GM10847 (cell line): ENCODE measurements around the gene PPP3CA.

Experiments
- POLR2A ChIP-seq: IDR thresholded peaks from 2 replicates; pipeline ENCODE4 v1.6.1; 2011; ENCODE audit not compliant: insufficient read length; ENCODE audit errors: extremely low read depth

PPP3CA gene

GRCh38 chr4:101345271-101345595, 2.1 kb downstream of the PPP3CA start:
- TF ChIP-seq POLR2A: no peak

DNA sequence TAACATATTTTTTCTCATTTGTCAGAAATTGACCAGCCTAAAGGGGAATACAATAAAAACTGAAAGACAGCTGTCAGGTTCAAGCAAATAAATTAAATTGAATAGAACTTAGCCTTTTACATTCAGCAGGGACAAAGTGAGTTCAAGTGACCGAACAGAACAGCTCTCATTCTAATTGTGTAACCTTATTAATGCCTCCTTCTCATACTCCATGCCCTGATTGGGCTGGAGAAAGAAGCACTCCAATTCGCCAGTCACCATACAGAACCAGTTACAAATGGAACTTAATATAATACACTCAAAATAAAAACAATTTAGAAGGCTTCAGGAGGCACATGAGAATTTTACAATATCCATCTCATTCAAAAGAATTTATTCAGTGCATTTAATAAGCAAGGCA, 8.0 kb downstream of the PPP3CA start:
- no peak for TF ChIP-seq POLR2A

DNA sequence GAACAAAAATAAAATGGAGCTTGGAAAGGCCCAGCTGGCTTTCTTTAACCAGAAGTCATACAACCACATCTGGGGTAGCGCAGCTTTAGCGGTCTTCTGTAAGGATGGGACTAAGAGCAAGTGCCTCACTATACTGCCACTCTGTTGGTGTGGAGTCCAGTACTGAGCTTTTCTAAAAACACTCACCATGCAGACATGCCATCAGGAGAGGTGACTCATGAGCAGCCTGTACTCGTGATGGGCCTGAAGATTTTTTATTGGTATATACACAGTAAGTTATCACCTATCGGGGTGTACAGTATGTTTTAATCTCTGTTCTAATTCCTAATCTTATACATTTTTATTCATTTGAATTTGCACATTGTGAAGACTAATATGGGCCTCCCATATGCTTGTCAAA, 9.6 kb downstream of the PPP3CA start:
- TF ChIP-seq POLR2A: no peak

DNA sequence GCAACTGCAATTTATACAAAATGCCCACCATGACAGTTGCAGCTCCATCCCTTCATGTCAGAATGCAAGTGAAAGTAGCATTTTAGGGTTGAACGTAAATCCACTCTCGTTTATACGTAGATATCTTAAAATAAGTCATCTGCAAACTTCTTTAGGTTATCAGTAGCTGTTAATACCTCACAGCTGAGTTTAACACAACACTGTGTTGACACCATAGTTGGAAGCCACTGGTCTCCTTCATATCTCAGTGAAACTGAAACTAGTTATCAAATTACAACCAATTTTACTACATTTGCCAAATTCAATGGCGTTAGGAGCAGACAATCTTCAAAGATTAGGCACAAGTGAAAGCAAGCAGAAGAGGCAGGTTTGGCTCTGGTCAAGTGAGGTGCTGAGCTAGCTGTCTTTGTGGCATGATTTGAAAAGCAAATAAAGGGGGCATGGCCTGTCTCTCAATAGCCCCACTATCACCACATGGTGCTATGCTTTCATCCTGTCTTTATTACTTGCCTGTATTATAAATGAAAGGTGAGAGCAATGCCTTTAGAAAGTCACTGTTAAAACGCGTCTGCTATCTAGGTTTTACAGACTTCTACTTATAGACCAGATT, 12.3 kb downstream of the PPP3CA start:
- TF ChIP-seq POLR2A: no peak

DNA sequence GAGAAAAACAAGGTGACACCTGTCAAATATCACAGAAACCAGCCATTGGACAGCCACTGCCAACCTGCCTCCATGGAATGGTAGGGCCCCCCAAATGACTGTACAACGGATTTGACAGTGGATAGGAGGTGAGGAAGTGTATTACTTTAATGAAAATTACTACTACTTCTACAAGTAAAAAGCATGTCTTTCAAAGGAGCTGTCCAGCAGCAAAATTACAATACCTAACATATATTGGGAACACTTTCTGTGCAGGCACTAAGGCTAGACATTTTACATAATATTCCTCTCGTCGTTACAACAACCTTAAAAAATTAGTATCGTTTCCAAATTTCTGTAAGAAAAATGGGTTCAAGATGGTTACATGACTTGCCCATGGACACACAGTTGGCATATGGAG, 14.9 kb downstream of the PPP3CA start:
- no peak for TF ChIP-seq POLR2A

GRCh38 chr4:101331017-101331416, 16.3 kb downstream of the PPP3CA start:
- TF ChIP-seq POLR2A: no peak

DNA sequence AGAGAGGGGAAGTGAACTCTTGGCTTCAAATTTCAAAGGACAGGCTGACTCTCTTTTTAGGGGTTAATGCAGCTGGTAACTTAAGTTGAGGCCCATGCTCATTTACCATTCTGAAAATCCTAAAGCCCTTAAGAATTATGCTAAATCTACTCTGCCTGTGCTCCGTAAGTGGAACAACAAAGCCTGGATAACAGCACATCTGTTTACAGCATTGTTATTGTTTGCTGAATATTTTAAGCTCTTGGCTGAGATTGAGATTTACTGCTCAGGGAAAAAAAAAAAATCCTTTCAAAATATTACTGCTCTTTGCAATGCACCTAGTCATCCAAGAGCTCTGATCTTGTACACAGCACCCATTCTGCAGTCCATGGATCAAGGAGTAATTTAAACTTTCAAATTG, 17.7 kb downstream of the PPP3CA start:
- no peak for TF ChIP-seq POLR2A

DNA sequence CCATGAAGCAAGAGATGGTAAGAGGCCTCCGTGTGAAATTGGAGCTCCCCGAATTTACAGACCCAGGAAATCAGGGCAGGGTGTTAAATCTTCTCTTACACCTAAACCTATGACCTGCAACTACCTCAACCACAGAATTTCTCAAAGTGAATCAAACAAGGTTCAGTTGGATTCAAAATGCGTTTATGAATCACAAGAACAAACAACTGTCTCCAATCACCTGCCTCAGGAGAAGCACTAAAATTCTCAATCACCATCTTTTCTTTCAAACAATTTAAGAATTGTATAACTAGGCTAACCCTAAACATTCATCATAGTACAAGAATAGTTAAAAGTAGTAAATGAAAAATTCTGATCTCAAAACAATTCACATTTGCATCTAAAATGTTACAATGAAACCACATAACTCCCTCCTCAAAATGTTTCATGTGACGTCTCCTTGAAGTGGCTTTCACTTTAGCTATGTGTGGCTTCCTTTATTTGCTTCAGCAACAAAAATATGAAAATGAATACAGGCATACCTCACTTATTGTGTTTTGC, 19.2 kb downstream of the PPP3CA start:
- no peak for TF ChIP-seq POLR2A

DNA sequence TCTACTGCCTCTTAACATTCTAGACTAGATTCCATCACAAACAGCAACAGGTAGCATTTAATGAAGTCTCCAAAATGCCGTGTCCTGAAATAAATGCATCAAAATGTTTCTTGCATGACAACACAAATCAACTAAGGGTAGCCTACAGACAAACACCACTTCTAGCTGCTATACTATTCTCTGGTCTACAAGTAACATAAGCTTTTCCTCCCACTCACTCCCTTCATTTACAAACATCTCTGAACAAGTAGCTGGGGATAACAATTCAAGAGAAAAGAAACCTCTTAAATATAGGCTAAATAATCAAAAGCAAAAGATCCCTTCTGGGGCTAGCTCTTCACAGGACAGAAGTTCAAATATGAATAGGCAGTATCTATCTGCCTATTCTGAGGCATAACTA, 20.8 kb downstream of the PPP3CA start:
- TF ChIP-seq POLR2A: no peak

- no peak for TF ChIP-seq POLR2A
Observed at GRCh38 chr4:101322743-101323142, 24.6 kb downstream of the PPP3CA start.

GRCh38 chr4:101321481-101322042, 25.8 kb downstream of the PPP3CA start:
- no peak for TF ChIP-seq POLR2A

DNA sequence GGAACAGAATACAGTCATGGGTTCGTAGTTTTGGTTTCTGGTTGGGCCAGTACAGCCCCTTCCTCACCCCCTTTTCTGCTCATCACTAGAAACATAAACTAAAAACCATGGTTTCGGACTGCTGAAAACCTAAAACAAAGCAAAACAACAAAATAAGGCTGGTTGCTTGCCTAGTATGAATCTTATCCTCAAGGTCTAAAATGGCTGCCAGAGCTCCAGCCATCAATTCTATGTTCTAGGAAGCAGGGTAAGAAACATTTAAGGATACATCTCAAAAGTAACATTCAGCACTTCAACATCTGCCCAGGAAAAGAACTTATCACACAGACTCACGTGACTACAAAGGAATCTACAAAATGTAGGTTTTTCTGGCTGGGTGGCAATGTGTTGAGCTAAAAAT, 31.5 kb downstream of the PPP3CA start:
- TF ChIP-seq POLR2A: no peak

- no peak for TF ChIP-seq POLR2A
Observed at GRCh38 chr4:101315041-101315440, 32.3 kb downstream of the PPP3CA start.

GRCh38 chr4:101309925-101310324, 37.4 kb downstream of the PPP3CA start:
- TF ChIP-seq POLR2A: no peak

- TF ChIP-seq POLR2A: no peak
Observed at GRCh38 chr4:101307899-101308298, 39.4 kb downstream of the PPP3CA start.

DNA sequence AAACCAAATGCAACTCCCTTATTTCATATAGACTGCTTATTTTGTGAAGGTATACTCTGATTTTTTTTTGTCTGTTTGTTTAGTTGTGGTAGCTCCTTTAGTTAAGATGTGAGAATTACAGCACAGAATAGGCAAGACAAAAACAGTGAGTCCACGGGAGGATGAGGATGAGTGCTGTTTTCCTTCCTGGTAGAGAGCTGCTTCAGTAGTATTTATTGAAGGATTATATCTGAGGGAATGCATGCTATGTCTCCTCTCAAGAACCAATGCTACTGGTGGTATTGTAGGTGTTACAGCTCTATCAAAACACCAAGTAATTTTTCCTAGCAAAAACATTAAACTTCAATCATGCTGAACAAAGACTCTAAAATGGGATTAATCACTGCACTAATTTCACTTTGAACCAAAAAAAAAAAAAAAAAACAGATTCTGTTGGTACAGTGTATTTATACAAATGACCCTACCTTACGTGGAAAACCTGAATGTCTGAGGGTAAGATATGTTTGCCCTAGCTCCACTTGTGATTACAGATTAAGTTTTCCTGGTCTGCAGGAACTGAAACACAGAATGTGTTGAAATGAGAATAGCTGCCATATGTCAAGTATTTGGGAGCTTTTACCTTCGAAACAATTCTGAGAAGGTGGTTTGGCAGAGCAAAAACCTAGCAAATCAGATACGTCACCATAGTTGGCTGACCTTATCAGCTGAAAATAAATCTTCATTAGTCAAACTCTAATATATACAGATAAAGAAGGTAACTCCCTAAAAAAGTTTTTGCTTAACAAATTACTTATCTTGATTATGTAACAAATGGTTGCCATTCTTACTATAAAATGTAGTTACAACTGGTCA, 40.3 kb downstream of the PPP3CA start:
- TF ChIP-seq POLR2A: no peak
